ENCODE results near the gene LTBP1. TPM values are rescaled to one million over a fixed set of nuclear protein-coding genes. Genes with fewer than 3 reads are reported as not detected.

Gene LTBP1
- polyA plus RNA-seq, 2 of the 4 experiments (the other 2 are of a cell fraction) = 23.8 to 30.4 TPM

DNA sequence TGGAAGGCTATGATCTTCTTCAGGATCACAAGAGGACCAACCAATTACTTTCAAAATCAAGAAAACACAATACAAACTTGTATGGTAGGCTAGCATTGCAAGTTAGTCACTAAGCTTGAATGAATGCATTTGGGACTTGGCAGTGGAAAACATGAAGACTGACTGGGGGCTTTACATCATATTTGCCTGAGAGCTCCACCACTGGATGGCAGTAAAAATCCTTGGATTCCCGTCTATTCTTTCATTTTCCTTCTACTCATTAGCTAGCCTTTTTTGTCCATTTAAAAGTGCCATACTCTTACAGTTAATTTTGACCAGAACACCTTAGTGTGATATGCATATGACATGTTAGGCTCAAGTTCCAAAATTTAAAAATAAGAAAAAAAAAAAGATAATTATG lies 466.2 kb downstream of the LTBP1 start:
- Histone ChIP-seq H3K27ac (peak overlapping the region; percentile 79 to 82), H3K4me2 (peak overlapping the region; percentile 79), H3K4me1 (peaks cover 21% of the 10 kb centered on the region), H3K4me3 (no peak overlapping the region), H3K9me3 (peaks cover 8% of the 10 kb centered on the region)
- TF ChIP-seq SMC3 (IDR thresholded peaks at IDR 0.05) (peak; percentile 76), RAD21 (conservative IDR thresholded peaks at IDR 0.05 in 1 of 2, IDR thresholded peaks at IDR 0.05 in 1 of 2) (peak; percentile 79 to 83), POLR2A (IDR thresholded peaks at IDR 0.05; ENCODE audit: low read length) (no peak)
- TF ChIP-seq, protein P1, sequence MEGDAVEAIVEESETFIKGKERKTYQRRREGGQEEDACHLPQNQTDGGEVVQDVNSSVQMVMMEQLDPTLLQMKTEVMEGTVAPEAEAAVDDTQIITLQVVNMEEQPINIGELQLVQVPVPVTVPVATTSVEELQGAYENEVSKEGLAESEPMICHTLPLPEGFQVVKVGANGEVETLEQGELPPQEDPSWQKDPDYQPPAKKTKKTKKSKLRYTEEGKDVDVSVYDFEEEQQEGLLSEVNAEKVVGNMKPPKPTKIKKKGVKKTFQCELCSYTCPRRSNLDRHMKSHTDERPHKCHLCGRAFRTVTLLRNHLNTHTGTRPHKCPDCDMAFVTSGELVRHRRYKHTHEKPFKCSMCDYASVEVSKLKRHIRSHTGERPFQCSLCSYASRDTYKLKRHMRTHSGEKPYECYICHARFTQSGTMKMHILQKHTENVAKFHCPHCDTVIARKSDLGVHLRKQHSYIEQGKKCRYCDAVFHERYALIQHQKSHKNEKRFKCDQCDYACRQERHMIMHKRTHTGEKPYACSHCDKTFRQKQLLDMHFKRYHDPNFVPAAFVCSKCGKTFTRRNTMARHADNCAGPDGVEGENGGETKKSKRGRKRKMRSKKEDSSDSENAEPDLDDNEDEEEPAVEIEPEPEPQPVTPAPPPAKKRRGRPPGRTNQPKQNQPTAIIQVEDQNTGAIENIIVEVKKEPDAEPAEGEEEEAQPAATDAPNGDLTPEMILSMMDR (IDR thresholded peaks at IDR 0.05) = peak; percentile 75
- DNase-seq (ENCODE audit: low read depth in 1 of 2, low spot score in 1 of 2) (peak; percentile 55 to 85), FAIRE-seq (peak; percentile 67), ATAC-seq (peak; percentile 54 to 56; a peak in 4 of 6 replicates)
- ChIA-PET CTCF (interaction anchor here (0.6 to 2.7 kb wide), 18 partner anchors 11 to 671 kb away, joined by 3 to 20 read pairs (median 4); partner anchors contain the start of gene RASGRP3), POLR2A (no interaction called here)
- 18% methylated on average over 1 of the region's 1 CpG for WGBS (ENCODE audit: missing lambda C conversion rate)

DNA sequence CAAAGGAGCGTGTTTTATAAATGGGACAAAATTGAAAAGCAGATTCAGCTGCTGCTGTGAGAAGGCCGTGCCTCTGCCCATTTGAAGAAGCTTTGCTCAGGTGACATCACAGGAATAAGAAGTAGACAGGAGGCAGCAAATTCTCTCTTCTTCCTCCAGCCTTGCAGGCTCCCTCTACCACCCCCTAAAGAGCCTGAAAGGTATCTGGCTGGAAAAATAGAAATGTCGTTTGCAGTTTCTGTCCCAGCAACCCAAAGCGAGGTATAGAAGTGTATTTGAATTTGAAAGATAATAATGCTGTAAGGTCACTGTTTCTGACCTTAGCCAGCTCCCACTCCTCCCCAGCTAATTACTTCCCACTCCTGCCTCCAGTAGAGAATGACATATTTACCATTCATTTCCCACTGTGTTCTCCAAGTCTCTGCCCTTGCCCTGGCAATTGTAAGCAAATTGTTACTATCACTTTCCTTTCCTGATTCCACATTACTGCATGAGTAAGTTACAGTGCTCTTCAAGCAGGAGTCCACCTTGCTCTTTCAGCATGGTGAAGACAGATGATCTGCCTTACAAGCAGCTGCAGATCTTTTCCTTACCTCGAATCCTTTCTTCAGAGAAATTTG lies 472.9 kb downstream of the LTBP1 start:
- ChIA-PET CTCF (interaction anchor here (1.1 to 1.4 kb wide), 3 partner anchors 11 to 21 kb away, joined by 3 to 5 read pairs (median 3); no protein-coding TSS in a partner anchor), POLR2A (no interaction called here)
- no peak overlapping the region for H3K4me3 ChIP-seq
- 0 out of 6 replicates have a peak overlapping the region, but pooled peaks of 1 of the 2 experiments have one; percentile 8 for H3K27ac ChIP-seq
- no peaks in the 10 kb centered on the region for H3K4me1 ChIP-seq
- no peaks in the 10 kb centered on the region for H3K9me3 ChIP-seq
- TF ChIP-seq MAFK (IDR thresholded peaks at IDR 0.05; ENCODE audit: partially characterized antibody) (no peak), NFE2L2 (conservative IDR thresholded peaks at IDR 0.05; ENCODE audit: low read length) (no peak), ZNF302 (CRISPR knock-in tag; IDR thresholded peaks at IDR 0.05) (no peak), ZC3H11A (IDR thresholded peaks at IDR 0.05) (no peak)
- FAIRE-seq (no peak), ATAC-seq (peak; percentile 44 to 61; a peak in 3 of 6 replicates), DNase-seq (ENCODE audit: low read depth in 1 of 2, low spot score in 1 of 2) (no peak)
- no peak overlapping the region for H3K4me2 ChIP-seq
- 69% methylated on average over 5 of the region's 5 CpGs for WGBS (ENCODE audit: missing lambda C conversion rate)

- H3K4me2 ChIP-seq = no peak overlapping the region
- CTCF ChIA-PET = interaction anchor here (0.9 to 1.4 kb wide), 3 partner anchors 20 to 699 kb away, joined by 3 to 5 read pairs (median 4); no protein-coding TSS in a partner anchor
- H3K4me3 ChIP-seq = no peak overlapping the region
- FAIRE-seq (no peak), ATAC-seq (no peak), DNase-seq (ENCODE audit: low read depth in 1 of 2, low spot score in 1 of 2) (no peak)
- TF ChIP-seq FOSB (CRISPR knock-in tag; IDR thresholded peaks at IDR 0.05) = no peak
- no peak for TF ChIP-seq ZNF302 (CRISPR knock-in tag; IDR thresholded peaks at IDR 0.05)
- TF ChIP-seq POLR2AphosphoS2 (conservative IDR thresholded peaks at IDR 0.05; ENCODE audit: low read length) = no peak
- TF ChIP-seq, protein P2, sequence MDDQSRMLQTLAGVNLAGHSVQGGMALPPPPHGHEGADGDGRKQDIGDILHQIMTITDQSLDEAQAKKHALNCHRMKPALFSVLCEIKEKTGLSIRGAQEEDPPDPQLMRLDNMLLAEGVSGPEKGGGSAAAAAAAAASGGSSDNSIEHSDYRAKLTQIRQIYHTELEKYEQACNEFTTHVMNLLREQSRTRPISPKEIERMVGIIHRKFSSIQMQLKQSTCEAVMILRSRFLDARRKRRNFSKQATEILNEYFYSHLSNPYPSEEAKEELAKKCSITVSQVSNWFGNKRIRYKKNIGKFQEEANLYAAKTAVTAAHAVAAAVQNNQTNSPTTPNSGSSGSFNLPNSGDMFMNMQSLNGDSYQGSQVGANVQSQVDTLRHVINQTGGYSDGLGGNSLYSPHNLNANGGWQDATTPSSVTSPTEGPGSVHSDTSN (IDR thresholded peaks at IDR 0.05) = no peak
- no peak for TF ChIP-seq ELK1 (IDR thresholded peaks at IDR 0.05; ENCODE audit: low read depth, low read length)
- TF ChIP-seq RARB (CRISPR knock-in tag; IDR thresholded peaks at IDR 0.05) = no peak
- no peak for TF ChIP-seq RCOR1 (IDR thresholded peaks at IDR 0.05; ENCODE audit: low read depth, low read length)
- no peak for TF ChIP-seq NPAS2 (CRISPR knock-in tag; IDR thresholded peaks at IDR 0.05; ENCODE audit: borderline replicate concordance)
- no peak for TF ChIP-seq CHD4 (IDR thresholded peaks at IDR 0.05; ENCODE audit: borderline replicate concordance)
- TF ChIP-seq CBX2 (IDR thresholded peaks at IDR 0.05; ENCODE audit: borderline replicate concordance, low read depth) = no peak
- no peak for TF ChIP-seq SMC3 (IDR thresholded peaks at IDR 0.05)
- TF ChIP-seq JUN (IDR thresholded peaks at IDR 0.05) = no peak
- TF ChIP-seq MAX (IDR thresholded peaks at IDR 0.05) = no peak
- no peak for TF ChIP-seq TP53 (CRISPR knock-in tag; IDR thresholded peaks at IDR 0.05)
- POLR2A ChIA-PET = no interaction called here
- 92% methylated on average over 4 of the region's 4 CpGs for WGBS (ENCODE audit: missing lambda C conversion rate)
- H3K4me1 ChIP-seq = peaks cover 6% of the 10 kb centered on the region; the same call in 1 of the 3 replicates
- no peak overlapping the region for H3K27ac ChIP-seq
- H3K9me3 ChIP-seq = no peaks in the 10 kb centered on the region
Observed at GRCh38 chr2:33420726-33421125, 474.0 kb downstream of the LTBP1 start.
